HG02642 (cell line): ENCODE measurements around the gene SUPV3L1.
A peak's percentile ranks its signal among the peaks of the same experiment; 100 is the strongest.
"Not testable (repeated sequence)": the region's sequence is repeated elsewhere in the genome, so short reads cannot be mapped to it uniquely, and the experiment has no call there.

Source experiments
- ATAC-seq: cut with Tn5 transposase; IDR thresholded peaks from one replicate; pipeline ENCODE4 v1.9.1; 2021; ENCODE audit warnings: mild to moderate bottlenecking; ENCODE audit not compliant: unreplicated experiment, poor library complexity

SUPV3L1 gene

DNA sequence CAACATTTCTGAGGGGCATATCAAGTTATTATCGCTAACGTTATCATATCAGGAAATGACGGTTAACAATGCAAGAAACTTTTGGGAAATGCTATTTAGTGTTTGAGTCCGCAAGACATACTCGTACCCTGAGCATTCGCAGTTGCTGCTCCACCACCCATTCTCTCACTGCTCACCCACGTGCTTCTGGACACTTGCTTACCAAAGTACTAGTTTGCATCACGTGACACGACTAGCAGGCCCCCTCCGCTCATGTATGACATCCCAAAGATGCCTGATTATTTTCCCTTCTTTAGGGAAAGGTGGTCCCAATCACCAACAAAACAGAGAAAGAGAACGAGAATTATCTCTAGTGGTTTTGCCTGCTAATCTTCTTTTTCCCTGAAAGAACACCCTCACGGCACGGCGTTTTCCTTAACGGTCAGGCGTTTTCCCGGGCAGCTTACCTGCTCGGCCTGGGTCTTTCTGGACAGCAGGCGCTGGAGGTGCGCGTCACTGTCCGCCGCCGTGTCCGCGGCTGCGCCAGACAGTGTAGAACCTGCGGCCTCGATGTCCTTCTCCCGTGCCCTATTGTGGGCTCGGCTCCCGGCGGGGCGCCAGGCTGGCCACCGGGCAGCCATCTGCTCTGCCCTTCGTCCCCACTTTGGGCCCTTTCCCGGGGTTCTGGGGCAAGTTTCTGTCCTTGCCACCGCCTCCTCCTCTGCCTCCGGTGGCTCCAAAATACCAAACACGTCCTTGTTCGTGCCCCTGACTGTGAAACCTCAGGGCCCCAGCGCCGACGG, at the start of gene SUPV3L1:
SUPV3L1 (plus strand) TSS at position 492 of the 782 bp plus-strand sequence; CDS start at position 550, 58 bp downstream.
- ATAC-seq, result peak; percentile 87

- no peak for ATAC-seq
These were observed 49.8 kb upstream of the SUPV3L1 start for GRCh38 chr10:69130251-69130650.

DNA sequence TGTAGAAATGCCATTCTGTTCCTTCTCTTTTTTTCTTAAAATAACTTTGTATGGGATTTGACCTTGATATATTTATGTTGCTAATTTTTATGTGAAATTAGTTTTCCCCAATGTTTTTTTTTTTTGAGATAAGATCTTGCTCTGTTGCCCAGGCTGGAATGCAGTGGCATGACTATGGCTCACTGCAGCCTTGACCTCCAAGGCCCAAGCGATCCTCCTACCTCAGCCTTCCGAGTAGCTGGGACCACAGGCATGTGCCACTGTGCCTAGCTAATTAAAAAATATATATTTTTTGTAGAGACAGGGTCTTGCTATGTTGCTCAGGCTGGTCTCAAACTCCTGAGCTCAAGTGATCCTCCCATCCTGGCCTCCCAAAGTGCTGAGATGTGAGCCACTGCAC, 40.1 kb upstream of the SUPV3L1 start:
- no peak for ATAC-seq

GRCh38 chr10:69141304-69141703, 38.7 kb upstream of the SUPV3L1 start:
- ATAC-seq, result no peak

DNA sequence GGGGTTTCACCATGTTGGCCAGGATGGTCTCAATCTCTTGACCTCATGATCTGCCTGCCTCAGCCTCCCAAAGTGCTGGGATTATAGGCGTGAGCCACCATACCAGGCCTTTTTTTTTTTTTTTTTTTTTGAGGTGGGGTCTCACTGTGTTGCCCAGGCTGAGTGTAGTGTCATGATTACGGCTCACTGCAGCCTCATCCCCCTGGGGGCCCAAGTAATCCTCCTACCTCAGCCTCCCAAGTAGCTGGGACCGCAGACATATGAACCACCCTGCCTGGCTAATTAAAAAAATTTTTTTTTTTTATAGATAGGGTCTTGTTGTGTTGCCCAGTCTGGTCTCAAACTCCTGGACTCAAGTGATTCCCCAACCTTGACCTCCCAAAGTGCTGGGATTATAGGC, 38.0 kb upstream of the SUPV3L1 start:
- ATAC-seq, result not testable (repeated sequence)

GRCh38 chr10:69142983-69143382, 37.1 kb upstream of the SUPV3L1 start:
- no peak for ATAC-seq

- no peak for ATAC-seq
These were observed 34.7 kb upstream of the SUPV3L1 start for GRCh38 chr10:69145329-69145728.

DNA sequence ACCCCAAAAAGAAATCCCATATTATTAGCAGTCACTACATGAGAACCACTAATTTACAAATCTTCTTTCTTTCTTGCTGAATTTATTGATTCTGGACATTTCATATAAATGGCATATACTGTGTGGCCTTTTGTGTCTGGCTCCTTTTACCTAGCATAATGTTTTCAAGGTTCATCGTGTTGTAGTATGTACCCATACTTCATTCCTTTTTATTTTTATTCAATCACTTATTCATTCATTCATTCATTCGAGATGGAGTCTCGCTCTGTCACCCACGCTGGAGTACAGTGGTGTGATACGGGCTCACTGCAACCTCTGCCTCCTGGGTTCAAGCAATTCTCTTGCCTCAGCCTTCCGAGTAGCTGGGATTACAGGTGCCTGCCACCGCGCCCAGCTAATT, 34.2 kb upstream of the SUPV3L1 start:
- ATAC-seq, result no peak

DNA sequence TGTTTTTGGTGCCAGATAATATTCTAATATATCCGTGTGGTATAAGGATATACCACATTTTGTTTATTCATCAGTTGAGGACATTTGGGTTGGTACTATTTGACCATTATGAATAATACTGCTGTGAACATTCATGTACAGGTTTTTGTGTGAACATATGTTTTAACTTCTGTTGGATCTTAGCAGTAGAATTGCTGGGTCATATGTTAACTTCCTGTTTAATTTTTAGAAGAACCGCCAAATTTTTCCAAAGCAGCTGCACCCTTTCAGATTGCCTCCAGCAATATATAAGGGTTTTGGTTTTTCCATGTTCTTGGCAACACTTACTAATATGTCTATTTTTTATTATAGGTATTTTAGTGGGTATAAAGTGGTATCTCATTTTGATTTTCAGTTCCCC, 33.3 kb upstream of the SUPV3L1 start:
- no peak for ATAC-seq

DNA sequence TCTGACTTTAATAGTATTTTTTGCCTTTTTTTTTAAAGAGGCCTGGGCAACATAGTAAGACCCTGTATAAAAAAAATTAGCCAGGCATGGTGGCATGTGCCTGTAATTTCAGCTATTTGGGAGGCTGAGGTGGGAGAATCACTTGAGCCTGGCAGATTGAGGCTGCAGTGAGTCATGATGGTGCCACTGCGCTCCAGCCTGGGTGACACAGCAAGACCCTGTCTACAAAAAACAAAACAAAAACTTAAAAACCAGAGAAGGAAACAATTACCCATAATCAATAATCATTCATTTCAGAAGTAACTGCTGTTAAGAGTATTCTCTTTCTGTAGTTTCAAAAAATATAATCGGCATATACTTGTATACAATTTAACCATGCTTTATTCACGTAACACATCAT, 28.1 kb upstream of the SUPV3L1 start:
- ATAC-seq, result no peak

DNA sequence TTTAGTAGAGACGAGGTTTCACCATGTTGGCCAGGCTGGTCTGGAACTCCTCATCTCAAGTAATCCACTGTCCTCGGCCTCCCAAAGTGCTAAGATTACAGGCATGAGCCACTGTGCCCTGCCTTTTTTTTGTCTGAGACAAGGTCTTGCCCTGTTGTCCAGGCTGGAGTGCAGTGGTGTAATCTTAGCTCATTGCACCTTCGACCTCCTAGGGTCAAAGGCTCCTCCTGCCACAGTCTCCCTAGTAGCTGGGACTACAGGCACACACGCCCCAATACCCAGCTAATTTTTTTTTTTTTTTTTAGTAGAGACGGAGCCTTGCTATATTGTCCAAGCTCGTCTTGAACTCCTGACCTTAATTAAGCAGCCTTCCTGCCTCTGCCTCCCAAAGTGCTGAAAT, 26.8 kb upstream of the SUPV3L1 start:
- no peak for ATAC-seq

GRCh38 chr10:69160809-69161241, 19.2 kb upstream of the SUPV3L1 start:
- ATAC-seq, result no peak

GRCh38 chr10:69168493-69168892, 11.5 kb upstream of the SUPV3L1 start:
- ATAC-seq, result no peak

DNA sequence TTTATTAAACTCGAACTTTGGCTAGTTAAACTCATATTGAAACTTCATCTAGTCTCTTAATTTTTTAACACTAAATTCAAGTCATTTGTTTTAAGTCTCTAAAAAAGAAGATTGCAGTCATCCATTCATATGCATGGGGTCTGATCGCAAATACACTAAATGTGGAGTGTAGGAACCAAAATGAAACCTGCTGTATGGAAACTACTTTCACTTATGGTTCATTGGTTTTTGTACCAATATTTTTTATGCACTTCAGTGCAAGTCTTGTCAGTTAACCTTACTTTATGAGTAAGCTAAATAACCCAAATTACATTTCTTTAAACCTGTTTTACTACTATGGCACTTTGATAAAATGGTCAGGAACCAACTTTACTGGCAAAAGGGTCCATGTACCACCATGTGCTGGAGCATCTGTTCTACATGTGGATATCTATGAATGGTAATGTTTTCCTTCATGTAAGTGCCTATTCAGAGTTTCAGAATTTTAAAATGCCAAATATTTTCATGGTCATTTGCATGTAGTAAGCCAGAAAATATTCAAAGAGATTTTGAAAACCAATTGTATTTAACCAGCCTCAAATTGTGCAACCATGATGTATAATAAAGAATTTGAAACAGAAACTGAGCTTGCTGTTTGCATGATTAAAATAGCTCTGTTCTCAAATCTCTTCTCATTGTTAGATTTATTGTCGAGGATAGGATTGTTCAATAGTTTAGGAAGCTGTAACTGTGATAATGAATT, 7.6 kb upstream of the SUPV3L1 start:
- no peak for ATAC-seq

DNA sequence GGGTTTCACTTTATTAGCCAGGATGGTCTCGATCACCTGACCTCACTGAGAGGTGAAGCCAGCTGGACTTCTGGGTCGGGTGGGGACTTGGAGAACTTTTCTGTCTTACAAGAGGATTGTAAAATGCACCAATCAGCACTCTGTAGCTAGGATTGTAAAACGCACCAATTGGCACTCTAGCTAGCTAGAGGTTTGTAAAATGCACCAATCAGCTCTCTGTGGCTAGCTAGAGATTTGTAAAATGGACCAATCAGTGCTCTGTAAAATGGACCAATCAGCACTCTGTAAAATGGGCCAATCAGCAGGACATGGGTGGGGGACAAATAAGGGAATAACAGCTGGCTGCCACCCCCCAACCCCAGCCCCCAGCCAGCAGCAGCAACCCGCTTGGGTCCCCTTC, 4.7 kb upstream of the SUPV3L1 start:
- not testable (repeated sequence) for ATAC-seq

DNA sequence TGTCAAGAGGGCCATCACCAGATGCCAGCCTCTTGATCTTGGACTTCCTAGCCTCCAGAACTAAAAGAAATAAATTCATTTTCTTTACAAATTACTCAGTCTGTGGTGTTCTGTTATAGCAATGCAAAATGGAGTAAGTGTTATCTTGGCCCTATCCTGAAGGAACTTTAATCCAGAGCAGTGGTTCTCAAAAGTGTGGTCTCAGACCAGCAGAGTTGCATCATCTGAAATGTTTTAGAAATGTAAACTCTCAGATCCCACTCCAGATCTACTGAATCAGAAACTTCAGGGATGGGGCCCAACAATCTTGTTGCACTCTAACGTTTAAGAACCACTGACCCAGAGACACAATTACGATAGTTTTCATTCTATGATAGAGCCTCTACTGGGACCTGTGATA, 3.2 kb upstream of the SUPV3L1 start:
- ATAC-seq, result no peak

DNA sequence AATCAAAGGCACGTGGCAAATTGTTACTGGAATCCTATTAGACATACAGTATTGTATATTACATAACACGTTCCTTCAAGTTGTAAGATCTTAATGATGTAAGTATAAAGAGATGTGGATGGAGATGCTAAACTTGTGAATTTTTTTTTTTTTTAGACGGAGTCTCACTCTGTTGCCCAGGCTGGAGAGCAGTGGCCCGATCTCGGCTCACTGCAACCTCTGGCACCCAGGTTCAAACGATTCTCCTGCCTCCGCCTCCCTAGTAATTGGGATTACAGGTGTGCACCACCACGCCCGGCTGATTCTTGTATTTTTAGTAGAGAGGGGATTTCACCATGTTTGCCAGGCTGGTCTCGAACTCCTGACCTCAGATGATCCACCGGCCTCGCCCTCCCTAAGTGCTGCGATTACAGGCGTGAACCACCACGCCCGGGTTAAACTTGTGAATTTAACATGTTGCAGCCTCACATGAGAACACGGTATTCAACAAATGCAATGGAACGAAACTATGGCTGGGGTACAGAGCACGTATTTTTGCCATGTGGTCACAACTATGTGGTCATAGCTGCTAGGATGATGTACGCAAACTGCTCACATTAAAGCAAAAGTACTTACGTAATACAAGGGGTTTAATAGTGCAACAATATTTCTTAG, 818 bp upstream of the SUPV3L1 start:
- peak; percentile 22 for ATAC-seq

DNA sequence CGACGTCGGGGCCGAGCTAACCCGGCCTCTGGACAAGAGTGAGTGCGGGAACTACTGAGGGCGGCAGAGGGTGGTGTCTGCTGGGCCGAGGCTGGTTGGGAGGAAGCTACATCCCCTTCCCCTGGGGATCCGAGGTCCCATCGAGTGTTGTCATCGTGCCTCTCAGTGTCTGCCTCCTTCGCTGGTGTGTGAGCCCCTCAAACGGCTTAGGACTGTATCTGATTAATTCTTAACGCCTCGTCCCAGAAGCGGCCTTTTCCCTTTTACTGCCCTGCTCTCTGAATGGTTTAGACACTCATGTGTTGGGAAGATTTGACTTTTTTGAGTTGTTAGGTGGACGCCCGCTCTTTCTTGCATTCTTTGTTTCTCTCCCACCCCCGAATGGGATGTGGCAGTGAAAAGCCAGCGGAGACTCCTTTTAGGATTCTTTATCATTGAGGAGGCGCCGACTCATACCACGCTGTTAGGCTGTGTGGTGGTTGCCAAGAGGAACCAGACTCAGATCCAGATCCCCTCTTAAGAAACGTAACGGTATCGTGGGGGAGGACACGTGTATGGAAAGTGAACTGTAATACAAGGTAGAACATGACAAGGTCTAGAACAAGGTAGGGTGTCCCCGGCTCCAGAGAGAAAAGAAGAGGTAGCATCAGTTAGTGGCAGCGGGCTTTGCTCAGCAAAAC, 631 bp downstream of the SUPV3L1 start:
- no peak for ATAC-seq

GRCh38 chr10:69181433-69181832, 1.4 kb downstream of the SUPV3L1 start:
- ATAC-seq, result no peak

- ATAC-seq, result no peak
These were observed 2.0 kb downstream of the SUPV3L1 start for GRCh38 chr10:69182005-69182404.

DNA sequence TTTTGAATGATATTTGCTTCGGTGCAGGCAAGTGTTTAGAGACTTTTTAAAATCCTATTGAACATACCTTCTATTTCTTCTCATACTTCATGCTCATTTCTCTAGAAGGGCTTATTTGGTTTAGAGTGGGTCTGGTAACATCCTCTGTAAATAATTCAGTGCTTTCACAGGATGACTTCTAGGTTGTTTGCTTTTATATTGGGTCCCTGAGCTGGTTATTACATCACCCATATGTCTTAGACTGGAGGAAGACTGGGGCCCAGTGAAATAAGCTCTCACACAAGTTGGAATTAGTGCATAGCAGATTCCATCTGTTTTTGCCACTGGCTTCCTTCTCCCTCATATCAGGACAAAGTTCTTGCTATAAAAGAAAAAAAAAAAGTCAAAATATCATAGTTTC, 6.5 kb downstream of the SUPV3L1 start:
- ATAC-seq, result no peak
